Suprapubic skin (tissue), 4 donors: Measurements from ENCODE around the gene MGME1. TPM values are rescaled to one million over a fixed set of nuclear protein-coding genes. Genes with fewer than 3 reads are reported as not detected.

Experiments
- DNase-seq, 2 donors: peaks; one replicate each; pipeline ENCODE4 v3.0.0-alpha.2; 2019; ENCODE audit warnings: low spot score in 2 of 2
- H3K27ac ChIP-seq: fragments of 200-600 bp; sonication (generic); one replicate; pipeline ENCODE4 v1.5.1; 2019
- H3K27me3 ChIP-seq: fragments of 200-600 bp; sonication (generic); one replicate; pipeline ENCODE4 v1.5.1; 2019
- H3K36me3 ChIP-seq: fragments of 200-600 bp; sonication (generic); one replicate; pipeline ENCODE4 v1.5.1; 2019
- H3K4me1 ChIP-seq: fragments of 200-600 bp; sonication (generic); one replicate; pipeline ENCODE4 v1.5.1; 2019
- H3K4me3 ChIP-seq: fragments of 200-600 bp; sonication (generic); one replicate; pipeline ENCODE4 v1.5.1; 2019; ENCODE audit warnings: mild to moderate bottlenecking
- H3K9me3 ChIP-seq: fragments of 200-600 bp; sonication (generic); one replicate; pipeline ENCODE4 v1.5.1; 2019
- CTCF ChIP-seq, 2 donors: fragments of 200-600 bp in 1 of 2; fragments of 450-650 bp in 1 of 2; sonication (generic) in 1 of 2; IDR thresholded peaks; one replicate each; pipeline ENCODE4 v1.5.1; 2016 to 2019; ENCODE audit warnings: antibody characterized with exemption in 2 of 2, mild to moderate bottlenecking in 1 of 2, moderate library complexity in 1 of 2
- EP300 ChIP-seq: sonication (generic); formaldehyde crosslinking; IDR thresholded peaks from one replicate; pipeline ENCODE4 v1.6.1; 2017; ENCODE audit warnings: antibody characterized with exemption
- POLR2A ChIP-seq, 2 donors: fragments of 450-650 bp; IDR thresholded peaks; one replicate each; pipeline ENCODE4 v1.6.1; 2017; ENCODE audit warnings: antibody characterized with exemption in 2 of 2, mild to moderate bottlenecking in 2 of 2, moderate library complexity in 2 of 2
- POLR2AphosphoS5 ChIP-seq, 3 donors: sonication (generic); formaldehyde crosslinking; IDR thresholded peaks; one replicate each; pipeline ENCODE4 v1.6.1; 2017; ENCODE audit warnings: antibody characterized with exemption in 3 of 3
- WGBS: methylation state at CpG from one replicate; pipeline ENCODE4 v1.1.5; 2018; 5-methylcytosine and 5-hydroxymethylcytosine counted together
- total RNA-seq, 4 donors: library from RNA; depleted of rRNA; stranded (reverse); fragments of >200 nt; gene quantifications; one replicate each; pipeline ENCODE4 v1.1.0, GENCODE V29; 2016

The MGME1 gene
- total RNA-seq, 4 donors from 2014 or later = 30.2 to 68.1 (median 32.8) TPM

DNA sequence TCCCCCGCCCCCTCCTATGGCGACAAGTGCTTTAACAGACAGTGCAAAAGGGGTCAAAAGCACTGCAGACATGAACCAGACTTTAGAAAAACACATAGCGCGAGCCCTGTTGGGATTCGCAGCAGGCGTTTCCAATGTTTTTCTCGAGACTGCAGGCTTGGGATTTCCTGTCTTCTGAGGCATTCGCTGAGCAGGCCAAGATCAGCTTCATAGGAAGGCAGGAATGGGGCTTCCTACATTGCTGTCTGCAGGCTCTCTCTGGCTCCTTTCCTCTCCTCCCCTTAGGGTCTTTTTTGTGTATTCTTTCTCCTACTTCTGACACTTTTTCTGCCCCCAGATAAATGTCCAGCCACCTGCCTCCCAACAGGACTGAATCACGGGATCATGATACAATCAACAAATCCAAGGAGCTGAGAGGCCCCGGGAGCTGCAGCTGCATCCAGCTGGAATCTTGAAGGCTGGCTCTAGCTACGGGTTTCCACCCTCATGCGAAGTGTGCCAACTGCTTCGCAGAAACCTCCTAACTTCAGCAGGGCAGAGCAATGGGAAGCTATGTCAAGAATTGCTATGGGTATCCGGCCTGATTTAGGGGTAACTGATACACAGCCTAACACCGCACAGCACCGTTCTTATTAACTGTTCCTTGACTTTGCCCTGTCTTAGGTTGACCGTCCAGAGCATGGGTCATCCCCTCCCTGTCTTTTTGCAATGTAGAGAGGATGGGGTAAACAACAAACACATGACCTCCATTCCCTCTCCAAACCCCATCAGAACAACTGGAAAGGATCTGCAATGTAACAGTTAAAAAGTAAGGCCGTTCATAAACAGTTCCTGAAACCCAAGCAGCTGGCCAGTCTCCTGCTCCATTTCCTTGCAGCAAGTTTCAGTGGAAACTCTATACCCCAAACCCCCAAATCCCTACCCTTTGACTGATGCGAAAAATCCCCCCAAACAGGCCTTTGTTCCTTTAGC is 31.8 kb upstream of the MGME1 start:
- Histone ChIP-seq H3K27ac (peak overlapping the region; percentile 43), H3K4me3 (no peak overlapping the region), H3K36me3 (peaks cover 14% of the 10 kb centered on the region), H3K4me1 (peaks cover 30% of the 10 kb centered on the region), H3K27me3 (no peaks in the 10 kb centered on the region), H3K9me3 (no peaks in the 10 kb centered on the region)
- TF ChIP-seq POLR2AphosphoS5 (IDR thresholded peaks at IDR 0.05) (no peak), POLR2A (IDR thresholded peaks at IDR 0.05) (no peak), EP300 (no peak), CTCF (IDR thresholded peaks at IDR 0.05) (no peak)
- DNase-seq = no peak
- 34% methylated on average over 19 of the region's 19 CpGs for WGBS

DNA sequence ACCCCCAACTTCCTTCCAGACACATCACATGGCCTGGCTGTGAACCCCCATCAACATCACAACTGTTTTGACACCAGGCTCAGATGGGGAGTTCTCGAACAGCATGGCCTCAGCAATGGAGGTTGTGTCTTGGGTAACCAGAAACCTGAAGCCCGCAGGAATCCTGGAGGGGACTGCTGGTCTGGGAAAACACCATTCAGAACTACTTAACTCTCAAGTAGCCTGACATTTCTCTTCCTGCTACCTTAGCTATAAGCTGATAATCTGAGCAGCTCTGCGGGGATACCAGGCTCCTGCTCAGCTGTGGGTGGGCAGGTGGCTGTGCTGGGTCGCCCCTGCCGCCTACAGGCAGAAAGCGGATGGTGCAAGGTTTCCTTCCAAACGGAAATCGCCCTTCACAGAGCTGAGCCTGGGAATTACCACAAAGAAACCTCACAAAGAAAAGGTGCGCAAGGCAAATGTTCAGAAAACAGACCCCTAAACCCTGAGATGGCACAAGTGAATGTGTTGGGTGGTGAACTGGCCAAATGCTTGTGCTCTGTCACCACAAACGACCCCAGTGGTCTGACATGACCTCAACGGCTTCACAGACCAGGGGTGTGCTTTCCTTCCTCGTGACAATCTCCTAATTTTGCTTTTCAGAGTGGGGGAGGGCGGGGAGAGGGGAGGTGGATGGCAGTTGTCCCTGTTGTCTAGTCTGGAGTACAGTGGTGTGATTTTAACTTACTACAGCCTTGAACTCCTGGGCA is 29.8 kb upstream of the MGME1 start:
- Histone ChIP-seq H3K9me3 (no peaks in the 10 kb centered on the region), H3K27me3 (no peaks in the 10 kb centered on the region), H3K4me3 (no peak overlapping the region), H3K4me1 (peaks cover 30% of the 10 kb centered on the region), H3K36me3 (peaks cover 34% of the 10 kb centered on the region), H3K27ac (no peak overlapping the region)
- TF ChIP-seq EP300 (no peak), CTCF (IDR thresholded peaks at IDR 0.05) (peak; percentile 70 to 85), POLR2AphosphoS5 (IDR thresholded peaks at IDR 0.05) (no peak)
- no peak for DNase-seq
- WGBS = 30% methylated on average over 11 of the region's 13 CpGs

- WGBS = 58% methylated on average over 7 of the region's 7 CpGs
Observed at GRCh38 chr20:17939622-17940223, 29.1 kb upstream of the MGME1 start.

DNA sequence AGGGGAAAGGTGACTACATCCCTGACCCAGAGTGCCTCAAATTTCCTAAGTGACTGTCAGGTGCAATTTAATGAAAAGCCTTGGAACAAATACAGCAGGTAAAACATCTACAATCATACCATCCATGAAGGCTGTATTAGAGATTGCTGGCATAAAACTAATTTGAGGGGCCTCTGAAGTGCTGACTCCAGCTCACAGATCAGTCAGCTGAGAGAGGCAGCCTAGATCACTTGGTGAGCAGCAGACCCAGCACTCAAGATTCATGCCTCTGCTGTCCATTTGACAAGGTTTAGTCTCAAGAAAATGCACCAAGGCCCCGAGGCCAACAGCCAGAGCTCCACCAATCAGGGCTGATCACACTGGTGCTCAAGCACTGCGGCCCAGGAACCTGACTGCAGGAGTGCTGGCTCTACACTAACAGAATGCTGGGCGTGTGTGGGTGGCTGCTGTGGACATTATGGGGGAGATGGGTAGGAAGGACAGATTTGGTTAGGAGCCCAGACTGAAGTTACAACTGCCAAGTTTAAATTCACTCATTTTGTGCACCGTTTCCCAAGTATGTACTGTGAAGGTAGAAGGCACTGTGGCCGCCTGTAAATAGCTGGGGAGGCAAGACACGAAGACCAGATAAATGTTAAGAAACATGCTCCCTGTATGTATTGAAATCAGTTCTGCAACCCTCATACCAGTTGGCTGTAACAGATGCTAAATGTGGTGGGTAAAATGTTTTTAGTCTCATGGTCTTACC is 28.4 kb upstream of the MGME1 start:
- H3K27ac ChIP-seq = no peak overlapping the region
- H3K27me3 ChIP-seq = no peaks in the 10 kb centered on the region
- H3K36me3 ChIP-seq = peaks cover 47% of the 10 kb centered on the region
- TF ChIP-seq POLR2A (IDR thresholded peaks at IDR 0.05) (no peak), CTCF (IDR thresholded peaks at IDR 0.05) (no peak), EP300 (no peak)
- no peaks in the 10 kb centered on the region for H3K9me3 ChIP-seq
- H3K4me1 ChIP-seq = peaks cover 30% of the 10 kb centered on the region
- WGBS = 48% methylated on average over 6 of the region's 6 CpGs
- no peak for DNase-seq
- no peak overlapping the region for H3K4me3 ChIP-seq

More at GRCh38 chr20:17939622-17940223, 29.1 kb upstream of the MGME1 start:
- Histone ChIP-seq H3K9me3 (no peaks in the 10 kb centered on the region), H3K4me3 (no peak overlapping the region), H3K4me1 (peaks cover 30% of the 10 kb centered on the region), H3K27ac (no peak overlapping the region), H3K27me3 (no peaks in the 10 kb centered on the region), H3K36me3 (peaks cover 40% of the 10 kb centered on the region)
- TF ChIP-seq POLR2A (IDR thresholded peaks at IDR 0.05) = no peak
- no peak for TF ChIP-seq POLR2AphosphoS5 (IDR thresholded peaks at IDR 0.05)
- no peak for TF ChIP-seq CTCF (IDR thresholded peaks at IDR 0.05)
- no peak for TF ChIP-seq EP300
- no peak for DNase-seq
